ENCODE measurements around the gene SUZ12.
"Not testable (repeated sequence)": the region's sequence is repeated elsewhere in the genome, so short reads cannot be mapped to it uniquely, and the experiment has no call there.

SUZ12 gene

GRCh38 chr17:31917065-31917529 is 19.7 kb upstream of the SUZ12 start:
- Histone ChIP-seq H3K27ac (no peak overlapping the region), H3K36me3 (no peaks in the 10 kb centered on the region), H3K4me3 (no peak overlapping the region), H3K4me1 (peaks cover 0 to 7% (median 3%) of the 10 kb centered on the region in 4 donors), H3K27me3 (peaks cover 4 to 21% of the 10 kb centered on the region in 2 donors), H3K9me3 (no peaks in the 10 kb centered on the region)
- TF ChIP-seq CTCF (IDR thresholded peaks at IDR 0.05) = no peak
- DNase-seq = no peak
- intact Hi-C loops (cut with DNase I; ENCODE audit: low total_unique reads) = no loop called here

- H3K36me3 ChIP-seq; DNase-seq; H3K9me3 ChIP-seq; H3K27ac ChIP-seq; H3K4me1 ChIP-seq; H3K4me3 ChIP-seq; intact Hi-C loops (cut with DNase I; ENCODE audit: low total_unique reads): not testable (repeated sequence)
- H3K27me3 ChIP-seq = peaks cover 4 to 25% of the 10 kb centered on the region in 2 donors
Observed at GRCh38 chr17:31917721-31918120, 19.1 kb upstream of the SUZ12 start.

GRCh38 chr17:31918701-31919128 is 18.1 kb upstream of the SUZ12 start:
- H3K36me3 ChIP-seq = no peaks in the 10 kb centered on the region
- no peak for DNase-seq
- intact Hi-C loops (cut with DNase I; ENCODE audit: low total_unique reads) = no loop called here
- no peak overlapping the region for H3K27ac ChIP-seq
- H3K9me3 ChIP-seq = no peaks in the 10 kb centered on the region
- no peak for TF ChIP-seq CTCF (IDR thresholded peaks at IDR 0.05)
- H3K4me3 ChIP-seq = no peak overlapping the region
- peaks cover 0 to 7% (median 3%) of the 10 kb centered on the region in 4 donors for H3K4me1 ChIP-seq
- H3K27me3 ChIP-seq = peaks cover 4 to 27% of the 10 kb centered on the region in 2 donors

GRCh38 chr17:31919802-31920525 is 16.8 kb upstream of the SUZ12 start:
- no peak for TF ChIP-seq CTCF (IDR thresholded peaks at IDR 0.05)
- intact Hi-C loops (cut with DNase I; ENCODE audit: low total_unique reads) = no loop called here
- Histone ChIP-seq H3K4me1 (peaks cover 0 to 7% (median 3%) of the 10 kb centered on the region in 4 donors), H3K27me3 (peaks cover 4 to 27% of the 10 kb centered on the region in 2 donors), H3K27ac (no peak overlapping the region), H3K9me3 (no peaks in the 10 kb centered on the region), H3K36me3 (no peaks in the 10 kb centered on the region), H3K4me3 (no peak overlapping the region)
- DNase-seq = no peak

DNA sequence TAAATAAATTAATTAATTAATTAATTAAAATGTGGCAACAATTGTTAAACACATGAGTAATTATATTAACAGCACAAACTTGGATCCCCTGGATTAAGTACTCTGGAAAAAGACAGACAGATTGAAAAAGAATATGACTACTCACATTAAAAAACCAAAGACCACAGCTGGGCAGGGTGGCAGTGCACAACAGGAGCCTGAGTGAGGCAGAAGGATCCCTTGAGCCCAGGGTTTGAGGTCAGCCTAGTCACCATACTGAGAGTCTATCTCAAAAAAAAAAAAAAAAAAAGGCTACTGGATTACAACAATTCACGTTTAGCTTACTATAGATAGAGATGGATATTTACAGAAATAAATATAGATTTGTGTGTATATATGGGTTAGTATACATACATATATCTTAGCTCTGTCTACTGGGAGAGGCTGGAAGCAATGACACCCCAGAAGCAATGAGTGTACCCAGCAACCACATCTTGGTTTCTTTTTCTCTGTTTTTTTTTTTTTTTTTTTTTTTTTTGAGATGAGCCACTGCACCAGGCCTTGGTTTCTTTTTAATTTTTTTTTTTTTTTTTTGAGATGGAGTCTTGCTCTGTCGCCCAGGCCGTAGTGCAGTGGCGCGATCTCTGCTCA is 10.6 kb upstream of the SUZ12 start:
- Histone ChIP-seq H3K9me3 (no peaks in the 10 kb centered on the region), H3K4me3 (no peak overlapping the region), H3K36me3 (no peaks in the 10 kb centered on the region), H3K27ac (no peak overlapping the region), H3K27me3 (peaks cover 0 to 8% of the 10 kb centered on the region in 2 donors), H3K4me1 (no peaks in the 10 kb centered on the region)
- TF ChIP-seq CTCF (IDR thresholded peaks at IDR 0.05) = no peak
- no peak for DNase-seq
- intact Hi-C loops (cut with DNase I; ENCODE audit: low total_unique reads) = no loop called here

DNA sequence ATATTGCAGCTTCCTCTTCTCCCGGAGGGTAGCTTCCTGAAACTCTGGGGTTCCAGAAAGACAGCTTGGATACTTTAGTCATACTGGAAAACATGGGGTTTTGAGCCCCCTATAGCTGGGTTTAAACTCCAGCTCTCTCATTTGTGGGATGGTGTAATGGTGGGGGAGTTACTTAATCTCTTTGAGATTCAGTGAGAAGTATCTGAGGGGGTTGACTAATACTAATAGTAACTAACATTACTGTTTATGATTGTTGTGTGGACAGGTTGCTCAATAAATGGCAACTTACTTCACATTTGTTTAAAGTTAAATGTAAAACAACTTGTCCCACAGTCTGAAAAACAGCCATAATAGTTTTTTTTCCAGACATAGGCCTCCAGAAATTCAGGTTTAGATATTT is 5.1 kb upstream of the SUZ12 start:
- TF ChIP-seq CTCF (IDR thresholded peaks at IDR 0.05) = no peak
- intact Hi-C loops (cut with DNase I; ENCODE audit: low total_unique reads) = no loop called here

More for the DNA sequence above, 5.1 kb upstream of the SUZ12 start:
- H3K4me3 ChIP-seq = no peak overlapping the region
- no peaks in the 10 kb centered on the region for H3K36me3 ChIP-seq
- H3K27ac ChIP-seq = no peak overlapping the region
- no peaks in the 10 kb centered on the region for H3K9me3 ChIP-seq
- DNase-seq = no peak
- peaks cover 0 to 4% (median 0%) of the 10 kb centered on the region in 4 donors for H3K4me1 ChIP-seq
- no peaks in the 10 kb centered on the region for H3K27me3 ChIP-seq
